Psoas muscle (tissue), 8 donors: ENCODE results near the gene MCRS1. TPM values are rescaled to one million over a fixed set of nuclear protein-coding genes. Genes with fewer than 3 reads are reported as not detected.

Experiments used
- ATAC-seq, 4 donors: fragments of 200-7000 bp; cut with Tn5 transposase; one replicate each; pipeline ENCODE4 v1.9.1; 2020; ENCODE audit warnings: moderate library complexity in 3 of 4, mild to moderate bottlenecking in 2 of 4
- DNase-seq, 2 donors: peaks; one replicate each; pipeline ENCODE4 v3.0.0-alpha.2; 2020
- H3K27ac ChIP-seq: fragments of 200-600 bp; one replicate; pipeline ENCODE4 v1.8.0; 2022
- H3K27me3 ChIP-seq, 3 donors: fragments of 200-600 bp in 1 of 3; one replicate each; pipeline versions ENCODE4 v1.6.1 to v1.8.0; 2013 to 2022; ENCODE audit warnings: low read length in 2 of 3, mild to moderate bottlenecking in 2 of 3, moderate library complexity in 1 of 3; ENCODE audit not compliant: insufficient read depth in 3 of 3
- H3K36me3 ChIP-seq, 2 donors: fragments of 200-600 bp in 1 of 2; one replicate each; pipeline versions ENCODE4 v1.6.1 to v1.8.0; 2013 to 2022; ENCODE audit warnings: low read depth in 1 of 2, mild to moderate bottlenecking in 1 of 2, moderate library complexity in 1 of 2; ENCODE audit not compliant: insufficient read depth in 1 of 2
- H3K4me1 ChIP-seq: fragments of 200-600 bp; one replicate; pipeline ENCODE4 v1.8.0; 2022
- H3K4me3 ChIP-seq: fragments of 200-600 bp; one replicate; pipeline ENCODE4 v1.8.0; 2022; ENCODE audit warnings: mild to moderate bottlenecking
- H3K9me3 ChIP-seq: fragments of 200-600 bp; one replicate; pipeline ENCODE4 v1.8.0; 2022
- CTCF ChIP-seq: fragments of 200-600 bp; IDR thresholded peaks from one replicate; pipeline ENCODE4 v1.8.0; 2022; ENCODE audit warnings: antibody characterized with exemption
- WGBS, 3 donors: extraction: QIAGEN DNeasy Blood & Tissue Kit; methylation state at CpG; one replicate each; pipeline versions ENCODE4 v1.1.6 to v1.1.7; 2013; 5-methylcytosine and 5-hydroxymethylcytosine counted together
- intact Hi-C, 2 donors: fragments of 100-400 bp; cut with DNase I; formaldehyde crosslinking; loops; one replicate each; pipeline versions ENCODE4 v1.11.0 to v1.14.2; 2022
- polyA plus RNA-seq, 3 donors: library from polyadenylated mRNA; stranded (reverse); fragments of 200-250 nt; gene quantifications; one replicate each; pipeline ENCODE4 v1.2.3, GENCODE V29; 2013
- total RNA-seq, 4 donors: library from RNA; stranded (reverse); fragmentation: NEBNext Ultra II Directional in 2 of 4; extraction: Animal tissue kit (Norgen Biotek cat#: 25700) in 2 of 4; gene quantifications; one replicate each; pipeline versions ENCODE4 v1.2.1 to v1.2.4, GENCODE V29; 2021 to 2023
- donor health status: healthy with polysubstance abuse.
- donor health status: DM: no; HTN: no; CAD: no; lungs with moderate emphysema.
- donor health status: Bipolar disorder and iron deficiency.
- donor health status: healthy.
- donor health status: DM: yes; HTN: yes; CAD: no.
- donor health status: DM: no; HTN: no; CAD: no.
- donor health status: DM: no; HTN: no; CAD: no.
- donor health status: DM: yes; HTN: yes; CAD: no.

MCRS1 gene
- total and polyA plus RNA-seq, 7 donors: 24.3 to 82.3 (median 40.2) TPM

- TF ChIP-seq CTCF: no peak
- H3K27ac ChIP-seq: peak overlapping the region; percentile 97
- H3K36me3 ChIP-seq: peaks cover 8 to 40% of the 10 kb centered on the region in 2 donors
- no peaks in the 10 kb centered on the region for H3K27me3 ChIP-seq
- 76 to 89% (median 83%) methylated on average over 12 of the region's 12 CpGs for WGBS, 3 donors
- H3K9me3 ChIP-seq: no peaks in the 10 kb centered on the region
- DNase-seq: no peak
- ATAC-seq: no peak
- intact Hi-C loops: loop anchor here in 1 of 2 donors (1.0 to 5.0 kb wide), 2 partner anchors 57 to 200 kb away; partner anchors contain the start of gene PRPF40B
- peaks cover 37% of the 10 kb centered on the region for H3K4me1 ChIP-seq
- H3K4me3 ChIP-seq: peak overlapping the region; percentile 99
Observed at GRCh38 chr12:49565406-49566265, 2.3 kb downstream of the MCRS1 start.

GRCh38 chr12:49564686-49565405 is 3.1 kb downstream of the MCRS1 start:
- no peak for DNase-seq
- Histone ChIP-seq H3K4me1 (peaks cover 34% of the 10 kb centered on the region), H3K36me3 (peaks cover 9 to 48% of the 10 kb centered on the region in 2 donors), H3K27ac (peak overlapping the region; percentile 97), H3K4me3 (peak overlapping the region; percentile 99), H3K9me3 (no peaks in the 10 kb centered on the region), H3K27me3 (no peaks in the 10 kb centered on the region)
- no peak for TF ChIP-seq CTCF
- intact Hi-C loops: loop anchor here in 1 of 2 donors (5.0 kb wide), 1 partner anchor 57 kb away; the partner anchor contains the start of gene PRPF40B
- WGBS, 3 donors: 33 to 53% (median 41%) methylated on average over 8 of the region's 8 CpGs
- peak; percentile 81 to 87 (median 84) for ATAC-seq

- peak overlapping the region; percentile 99 for H3K4me3 ChIP-seq
- no peak for TF ChIP-seq CTCF
- H3K36me3 ChIP-seq: peaks cover 11 to 55% of the 10 kb centered on the region in 2 donors
- no peaks in the 10 kb centered on the region for H3K9me3 ChIP-seq
- DNase-seq (peak in 1 of 2 donors; percentile 34), ATAC-seq (no peak)
- peak overlapping the region; percentile 97 for H3K27ac ChIP-seq
- H3K4me1 ChIP-seq: peaks cover 32% of the 10 kb centered on the region
- H3K27me3 ChIP-seq: no peaks in the 10 kb centered on the region
- intact Hi-C loops: no loop called here
- 88 to 89% (median 89%) methylated on average over 14 of the region's 14 CpGs for WGBS, 3 donors
Observed at GRCh38 chr12:49563951-49564685, 3.8 kb downstream of the MCRS1 start.

GRCh38 chr12:49562831-49563230 is 5.1 kb downstream of the MCRS1 start:
- H3K36me3 ChIP-seq: peaks cover 11 to 68% of the 10 kb centered on the region in 2 donors
- H3K9me3 ChIP-seq: no peaks in the 10 kb centered on the region
- H3K27ac ChIP-seq: no peak overlapping the region
- 89 to 95% (median 94%) methylated on average over 6 of the region's 6 CpGs for WGBS, 3 donors
- DNase-seq: peak in 1 of 2 donors; percentile 46
- H3K27me3 ChIP-seq: no peaks in the 10 kb centered on the region
- intact Hi-C loops: no loop called here
- TF ChIP-seq CTCF: no peak
- H3K4me1 ChIP-seq: peaks cover 27% of the 10 kb centered on the region
- H3K4me3 ChIP-seq: no peak overlapping the region
- no peak for ATAC-seq
